ENCODE data around the gene TIPRL. TPM values are rescaled to one million over a fixed set of nuclear protein-coding genes. Genes with fewer than 3 reads are reported as not detected.

Gene TIPRL
- total RNA-seq, 2 donors from 2014 or later = 29.3 to 30.9 TPM

DNA sequence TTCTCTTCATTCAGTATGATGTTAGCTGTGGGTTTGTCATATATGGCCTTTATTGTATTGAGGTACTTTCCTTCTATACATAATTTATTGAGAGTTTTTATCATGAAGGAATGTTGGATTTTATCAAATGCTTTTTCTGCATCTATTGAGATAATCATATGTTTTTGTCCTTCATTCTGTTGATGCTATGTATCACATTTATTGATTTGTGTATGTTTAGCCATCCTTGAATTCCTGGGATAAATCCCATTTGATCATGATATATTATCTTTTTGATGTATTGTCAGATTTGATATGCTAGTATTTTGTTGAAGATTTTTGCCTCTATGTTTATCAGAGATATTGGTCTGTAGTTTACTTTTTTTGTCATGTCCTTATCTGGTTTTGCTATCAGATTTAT lies 21.1 kb upstream of the TIPRL start:
- no peak overlapping the region for H3K4me3 ChIP-seq (ENCODE audit: low read length)
- H3K9me3 Mint-ChIP-seq = peaks cover 40% of the 10 kb centered on the region
- no peak overlapping the region for H3K4me3 Mint-ChIP-seq
- H3K36me3 Mint-ChIP-seq (ENCODE audit: low read depth) = peaks cover 2% of the 10 kb centered on the region
- TF ChIP-seq, protein P1, sequence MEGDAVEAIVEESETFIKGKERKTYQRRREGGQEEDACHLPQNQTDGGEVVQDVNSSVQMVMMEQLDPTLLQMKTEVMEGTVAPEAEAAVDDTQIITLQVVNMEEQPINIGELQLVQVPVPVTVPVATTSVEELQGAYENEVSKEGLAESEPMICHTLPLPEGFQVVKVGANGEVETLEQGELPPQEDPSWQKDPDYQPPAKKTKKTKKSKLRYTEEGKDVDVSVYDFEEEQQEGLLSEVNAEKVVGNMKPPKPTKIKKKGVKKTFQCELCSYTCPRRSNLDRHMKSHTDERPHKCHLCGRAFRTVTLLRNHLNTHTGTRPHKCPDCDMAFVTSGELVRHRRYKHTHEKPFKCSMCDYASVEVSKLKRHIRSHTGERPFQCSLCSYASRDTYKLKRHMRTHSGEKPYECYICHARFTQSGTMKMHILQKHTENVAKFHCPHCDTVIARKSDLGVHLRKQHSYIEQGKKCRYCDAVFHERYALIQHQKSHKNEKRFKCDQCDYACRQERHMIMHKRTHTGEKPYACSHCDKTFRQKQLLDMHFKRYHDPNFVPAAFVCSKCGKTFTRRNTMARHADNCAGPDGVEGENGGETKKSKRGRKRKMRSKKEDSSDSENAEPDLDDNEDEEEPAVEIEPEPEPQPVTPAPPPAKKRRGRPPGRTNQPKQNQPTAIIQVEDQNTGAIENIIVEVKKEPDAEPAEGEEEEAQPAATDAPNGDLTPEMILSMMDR (conservative IDR thresholded peaks at IDR 0.05) = no peak
- no peaks in the 10 kb centered on the region for H3K27me3 Mint-ChIP-seq (ENCODE audit: insufficient read depth)
- no peaks in the 10 kb centered on the region for H3K36me3 ChIP-seq (ENCODE audit: control insufficient read depth, insufficient read depth, low read length)
- no peak overlapping the region for H3K27ac ChIP-seq (ENCODE audit: low read depth, low read length)
- no peak overlapping the region for H3K27ac Mint-ChIP-seq
- H3K9ac ChIP-seq (ENCODE audit: extremely low read depth, low read length, poor library complexity, severe bottlenecking) = no peak overlapping the region
- DNase-seq = no peak
- H3K9me3 ChIP-seq (ENCODE audit: control insufficient read depth, low read length) = peaks cover 37% of the 10 kb centered on the region
- H3K4me1 ChIP-seq (ENCODE audit: control insufficient read depth, insufficient read depth, low read length) = no peaks in the 10 kb centered on the region
- no peaks in the 10 kb centered on the region for H3K27me3 ChIP-seq (ENCODE audit: control insufficient read depth, insufficient read depth, low read length, poor library complexity, severe bottlenecking)
- no peaks in the 10 kb centered on the region for H3K4me1 Mint-ChIP-seq

DNA sequence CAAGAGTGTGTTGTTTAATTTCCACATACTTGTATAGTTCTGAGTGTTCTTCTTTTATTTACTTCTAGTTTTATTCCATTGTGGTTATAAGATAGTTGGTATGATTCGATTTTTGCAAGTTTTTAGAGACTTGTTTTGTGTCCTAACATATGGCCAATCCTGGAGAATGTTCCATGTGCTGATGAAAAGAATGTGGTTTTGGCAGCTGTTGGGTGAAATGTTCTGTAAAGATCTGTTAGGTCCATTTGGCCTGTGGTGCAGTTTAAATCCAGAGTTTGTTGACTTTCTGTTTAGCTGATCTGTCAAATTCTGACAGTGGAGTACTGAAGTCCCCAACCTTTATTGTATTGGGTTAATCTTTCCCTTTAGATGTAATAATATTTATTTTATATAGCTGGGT lies 19.5 kb upstream of the TIPRL start:
- H3K4me1 Mint-ChIP-seq = no peaks in the 10 kb centered on the region
- DNase-seq = no peak
- H3K9me3 Mint-ChIP-seq = peaks cover 40% of the 10 kb centered on the region
- no peaks in the 10 kb centered on the region for H3K27me3 Mint-ChIP-seq (ENCODE audit: insufficient read depth)
- Histone ChIP-seq H3K9me3 (ENCODE audit: control insufficient read depth, low read length) (peaks cover 37% of the 10 kb centered on the region), H3K27me3 (ENCODE audit: control insufficient read depth, insufficient read depth, low read length, poor library complexity, severe bottlenecking) (no peaks in the 10 kb centered on the region), H3K27ac (ENCODE audit: low read depth, low read length) (no peak overlapping the region), H3K4me1 (ENCODE audit: control insufficient read depth, insufficient read depth, low read length) (no peaks in the 10 kb centered on the region), H3K4me3 (ENCODE audit: low read length) (no peak overlapping the region), H3K9ac (ENCODE audit: extremely low read depth, low read length, poor library complexity, severe bottlenecking) (no peak overlapping the region), H3K36me3 (ENCODE audit: control insufficient read depth, insufficient read depth, low read length) (no peaks in the 10 kb centered on the region)
- no peak overlapping the region for H3K4me3 Mint-ChIP-seq
- H3K27ac Mint-ChIP-seq = no peak overlapping the region
- 92% methylated on average over 1 of the region's 1 CpG; no CpG with 5 or more reads in 1 of the 2 experiments for WGBS, 2 experiments (ENCODE audit: insufficient coverage in 1 of 2, insufficient read length in 1 of 2)
- peaks cover 2% of the 10 kb centered on the region for H3K36me3 Mint-ChIP-seq (ENCODE audit: low read depth)
- TF ChIP-seq, protein P1 (conservative IDR thresholded peaks at IDR 0.05) = no peak

DNA sequence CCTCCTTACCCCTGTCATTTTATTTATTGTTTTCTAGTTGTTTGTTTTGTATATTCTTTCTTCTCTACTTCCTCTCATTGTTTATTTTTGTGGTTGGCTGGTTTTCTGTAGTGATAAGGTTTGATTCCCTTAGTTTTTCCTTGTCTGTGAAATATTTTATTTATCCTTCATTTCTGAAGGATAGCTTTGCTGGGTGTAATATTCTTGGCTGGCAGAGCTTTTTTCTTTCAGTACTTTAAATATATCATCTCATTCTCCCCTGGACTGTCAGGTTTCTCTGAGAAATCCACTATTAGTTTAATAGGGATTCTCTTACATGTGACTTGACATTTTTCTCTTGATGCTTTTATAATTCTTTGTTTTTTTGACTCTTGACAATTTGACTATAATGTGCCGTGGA lies 18.8 kb upstream of the TIPRL start:
- Mint-ChIP-seq H3K36me3 (ENCODE audit: low read depth) (peaks cover 2% of the 10 kb centered on the region), H3K4me1 (no peaks in the 10 kb centered on the region), H3K27me3 (ENCODE audit: insufficient read depth) (no peaks in the 10 kb centered on the region), H3K27ac (no peak overlapping the region), H3K9me3 (peaks cover 40% of the 10 kb centered on the region), H3K4me3 (no peak overlapping the region)
- Histone ChIP-seq H3K27me3 (ENCODE audit: control insufficient read depth, insufficient read depth, low read length, poor library complexity, severe bottlenecking) (no peaks in the 10 kb centered on the region), H3K27ac (ENCODE audit: low read depth, low read length) (no peak overlapping the region), H3K36me3 (ENCODE audit: control insufficient read depth, insufficient read depth, low read length) (no peaks in the 10 kb centered on the region), H3K9me3 (ENCODE audit: control insufficient read depth, low read length) (peaks cover 37% of the 10 kb centered on the region), H3K4me1 (ENCODE audit: control insufficient read depth, insufficient read depth, low read length) (no peaks in the 10 kb centered on the region), H3K4me3 (ENCODE audit: low read length) (no peak overlapping the region), H3K9ac (ENCODE audit: extremely low read depth, low read length, poor library complexity, severe bottlenecking) (no peak overlapping the region)
- DNase-seq = no peak
- TF ChIP-seq, protein P1 (conservative IDR thresholded peaks at IDR 0.05) = no peak
- 86 to 96% methylated on average over 1 of the region's 1 CpG for WGBS, 2 experiments (ENCODE audit: insufficient coverage in 1 of 2, insufficient read length in 1 of 2)

Measured in endodermal cell (in vitro differentiated cells).